HG03025 (cell line): Measurements from ENCODE around the gene EFTUD2.
"Not testable (repeated sequence)": the region's sequence is repeated elsewhere in the genome, so short reads cannot be mapped to it uniquely, and the experiment has no call there.

Experiments used
- ATAC-seq: cut with Tn5 transposase; IDR thresholded peaks from one replicate; pipeline ENCODE4 v1.9.1; 2021; ENCODE audit warnings: mild to moderate bottlenecking, moderate library complexity; ENCODE audit not compliant: unreplicated experiment, low FRiP score

Gene EFTUD2

DNA sequence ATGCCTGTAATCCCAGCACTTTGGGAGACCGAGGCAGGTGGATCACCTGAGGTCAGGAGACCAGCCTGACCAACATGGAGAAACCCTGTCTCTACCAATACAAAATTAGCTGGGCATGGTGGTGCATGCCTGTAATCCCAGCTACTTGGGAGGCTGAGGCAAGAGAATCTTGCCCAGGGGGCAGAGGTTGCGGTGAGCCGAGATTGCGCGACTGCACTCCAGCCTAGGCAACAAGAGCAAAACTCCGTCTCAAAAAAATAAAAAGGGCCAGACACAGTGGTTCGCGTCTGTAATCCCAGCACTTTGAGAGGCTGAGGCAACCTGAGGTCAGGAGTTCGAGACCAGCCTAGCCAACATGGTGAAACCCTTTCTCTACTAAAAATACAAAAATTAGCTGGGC lies 74.0 kb downstream of the EFTUD2 start:
- ATAC-seq = not testable (repeated sequence)

DNA sequence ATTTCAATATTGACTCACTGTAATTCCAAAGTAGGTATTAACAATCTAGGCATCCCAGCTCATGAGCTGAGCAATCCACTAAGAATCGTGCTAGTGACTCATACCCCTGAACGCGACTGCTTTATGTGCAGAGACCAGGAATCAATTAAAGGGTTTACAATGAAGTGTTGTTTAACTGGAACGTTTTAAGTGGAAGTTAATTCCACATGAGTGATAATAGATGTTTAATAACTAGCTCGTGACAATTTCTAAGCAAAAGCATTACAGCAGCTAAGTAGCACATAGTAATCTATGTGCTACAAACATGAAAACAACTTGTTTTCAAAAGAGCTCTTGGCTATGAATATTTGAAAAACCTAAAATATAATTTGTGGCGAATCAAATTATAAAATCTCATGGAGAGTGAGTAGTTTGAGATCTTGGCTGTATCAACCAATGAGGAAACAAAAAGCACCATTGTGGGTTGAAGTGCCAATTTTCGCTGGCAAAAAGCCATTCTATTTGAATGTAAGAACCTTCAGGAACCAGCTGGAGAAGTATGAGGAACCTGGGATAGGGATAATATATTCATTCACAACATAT lies 78.5 kb downstream of the EFTUD2 start:
- ATAC-seq = no peak

DNA sequence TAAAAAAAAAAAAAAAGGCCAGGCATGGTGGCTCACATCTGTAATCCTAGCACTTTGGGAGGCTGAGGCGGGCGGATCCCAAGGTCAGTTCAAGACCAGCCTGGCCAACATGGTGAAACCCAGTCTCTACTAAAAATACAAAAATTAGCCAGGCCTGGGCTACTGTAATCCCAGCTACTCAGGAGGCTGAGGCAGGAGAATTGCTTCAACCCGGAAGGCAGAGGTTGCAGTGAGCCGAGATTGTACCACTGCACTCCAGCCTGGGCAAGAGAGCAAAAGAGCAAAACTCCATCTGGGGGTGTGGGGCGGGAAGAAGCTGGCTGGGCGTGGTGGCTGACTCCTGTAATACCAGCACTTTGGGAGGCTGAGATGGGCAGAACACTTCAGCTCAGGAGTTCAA lies 80.7 kb downstream of the EFTUD2 start:
- not testable (repeated sequence) for ATAC-seq

DNA sequence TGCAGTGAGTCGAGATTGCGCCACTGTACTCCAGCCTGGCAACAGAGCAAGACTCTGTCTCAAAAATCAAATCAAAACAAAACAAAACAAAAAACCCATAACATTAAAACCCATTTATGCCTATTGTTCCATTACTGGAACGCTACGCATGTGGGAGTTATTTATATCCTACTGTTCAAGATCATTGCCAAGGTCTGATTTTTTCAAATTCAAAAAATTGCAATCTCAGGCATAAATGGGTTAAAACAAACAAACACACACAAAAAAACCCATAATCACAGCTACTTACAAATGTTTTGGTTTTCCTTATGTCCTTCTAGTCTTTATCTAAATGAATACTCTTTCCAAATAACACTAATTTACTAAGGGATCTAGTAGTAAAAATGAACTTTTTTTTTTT lies 87.0 kb downstream of the EFTUD2 start:
- ATAC-seq = no peak

DNA sequence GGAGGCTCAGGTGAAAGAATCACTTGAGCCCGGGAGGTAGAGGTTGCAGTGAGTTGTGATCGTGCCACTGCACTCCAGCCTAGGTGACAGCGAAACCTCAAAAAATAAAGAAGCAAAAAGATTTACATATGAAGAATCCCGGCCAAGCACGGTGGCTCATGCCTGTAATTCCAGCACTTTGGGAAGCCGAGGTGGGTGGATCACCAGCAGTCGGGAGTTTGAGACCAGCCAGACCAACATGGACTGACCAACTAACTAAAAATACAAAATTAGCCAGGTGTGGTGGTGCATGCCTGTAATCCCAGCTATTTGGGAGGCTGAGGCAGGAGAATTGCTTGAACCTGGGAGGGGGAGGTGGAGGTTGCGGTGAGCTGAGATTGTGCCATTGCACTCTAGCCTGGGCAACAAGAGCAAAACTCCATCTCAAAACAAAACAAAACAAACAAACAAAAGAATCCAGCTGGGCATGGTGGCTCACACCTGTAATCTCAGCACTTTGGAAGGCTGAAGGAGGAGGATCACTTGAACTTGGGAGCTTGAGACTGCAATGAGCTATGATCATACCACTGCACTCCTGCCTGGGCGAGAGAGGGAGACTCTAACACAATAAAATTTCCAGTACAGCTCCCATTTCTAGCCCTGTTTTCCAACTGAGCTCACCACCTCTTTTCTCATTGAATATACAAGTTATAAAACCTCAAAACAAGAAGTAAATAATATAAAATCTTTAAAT lies 90.4 kb downstream of the EFTUD2 start:
- ATAC-seq = not testable (repeated sequence)

DNA sequence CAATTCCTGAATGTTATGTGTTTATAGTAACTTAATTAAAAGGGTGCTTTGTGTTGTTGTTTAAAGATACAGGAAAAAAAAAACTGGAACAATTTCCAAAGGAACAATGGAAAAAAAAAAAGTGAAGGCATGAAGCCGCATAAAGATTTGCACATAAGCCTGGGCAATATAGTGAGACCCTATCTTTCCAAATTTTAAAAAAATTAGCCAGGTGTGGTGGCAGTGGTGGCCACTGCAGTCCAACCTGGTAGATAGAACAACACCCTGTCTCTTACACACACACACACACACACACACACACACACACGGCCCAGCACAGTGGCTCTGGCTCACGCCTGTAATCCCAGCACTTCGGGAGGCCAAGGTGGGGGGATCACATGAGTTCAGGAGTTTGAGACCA lies 91.1 kb downstream of the EFTUD2 start:
- ATAC-seq = no peak

GRCh38 chr17:44807817-44808155 lies 91.5 kb downstream of the EFTUD2 start:
- ATAC-seq = no peak

- no peak for ATAC-seq
Observed at GRCh38 chr17:44807093-44807816, 92.0 kb downstream of the EFTUD2 start.

- ATAC-seq = no peak
Observed at GRCh38 chr17:44804302-44805089, 94.7 kb downstream of the EFTUD2 start.

GRCh38 chr17:44801880-44802279 lies 97.4 kb downstream of the EFTUD2 start:
- no peak for ATAC-seq
